IPS-20b (cell line): Measurements from ENCODE around the gene LARP1B.
"Not testable (repeated sequence)": the region's sequence is repeated elsewhere in the genome, so short reads cannot be mapped to it uniquely, and the experiment has no call there.

Experiments used
- H3K27ac ChIP-seq: one replicate; pipeline ENCODE4 v1.5.1; 2013; ENCODE audit warnings: low read length
- H3K27me3 ChIP-seq: 2 replicates; pipeline ENCODE4 v1.6.1; 2013; ENCODE audit warnings: mild to moderate bottlenecking, low read length, inconsistent platforms; ENCODE audit not compliant: insufficient read depth
- H3K36me3 ChIP-seq: 2 replicates; pipeline ENCODE4 v1.6.1; 2013; ENCODE audit warnings: low read depth, mild to moderate bottlenecking, inconsistent platforms, low read length, moderate library complexity; ENCODE audit not compliant: insufficient read depth
- H3K4me1 ChIP-seq: 2 replicates; pipeline ENCODE4 v1.6.1; 2013; ENCODE audit warnings: mild to moderate bottlenecking, control low read depth, inconsistent platforms, low read length, moderate library complexity; ENCODE audit not compliant: insufficient read depth
- H3K4me3 ChIP-seq: 2 replicates; pipeline ENCODE4 v1.5.1; 2013; ENCODE audit warnings: mild to moderate bottlenecking, low read length, inconsistent platforms
- H3K9ac ChIP-seq: 2 replicates; pipeline ENCODE4 v1.6.1; 2013; ENCODE audit warnings: low read depth, mild to moderate bottlenecking, inconsistent platforms, low read length, moderate library complexity
- H3K9me3 ChIP-seq: 2 replicates; pipeline ENCODE4 v1.6.1; 2013; ENCODE audit warnings: mild to moderate bottlenecking, low read depth, low read length, inconsistent platforms; ENCODE audit not compliant: insufficient read depth

Gene LARP1B

GRCh38 chr4:128232719-128233118 is 171.6 kb downstream of the LARP1B start:
- Histone ChIP-seq H3K4me3 (no peak overlapping the region), H3K27me3 (no peaks in the 10 kb centered on the region), H3K9me3 (no peaks in the 10 kb centered on the region), H3K36me3 (no peaks in the 10 kb centered on the region), H3K9ac (no peak overlapping the region), H3K4me1 (no peaks in the 10 kb centered on the region), H3K27ac (no peak overlapping the region)

GRCh38 chr4:128234836-128235235 is 173.7 kb downstream of the LARP1B start:
- Histone ChIP-seq H3K9ac (no peak overlapping the region), H3K4me1 (no peaks in the 10 kb centered on the region), H3K4me3 (no peak overlapping the region), H3K9me3 (no peaks in the 10 kb centered on the region), H3K27ac (no peak overlapping the region), H3K36me3 (no peaks in the 10 kb centered on the region), H3K27me3 (no peaks in the 10 kb centered on the region)

GRCh38 chr4:128241019-128241418 is 179.9 kb downstream of the LARP1B start:
- H3K9me3 ChIP-seq: peaks cover 10% of the 10 kb centered on the region; the same call in 1 of the 2 replicates
- H3K27me3 ChIP-seq: no peaks in the 10 kb centered on the region
- no peak overlapping the region for H3K9ac ChIP-seq
- H3K36me3 ChIP-seq: no peaks in the 10 kb centered on the region
- no peak overlapping the region for H3K4me3 ChIP-seq
- no peaks in the 10 kb centered on the region for H3K4me1 ChIP-seq
- no peak overlapping the region for H3K27ac ChIP-seq

GRCh38 chr4:128241425-128241913 is 180.4 kb downstream of the LARP1B start:
- no peaks in the 10 kb centered on the region for H3K4me1 ChIP-seq
- no peak overlapping the region for H3K27ac ChIP-seq
- no peaks in the 10 kb centered on the region for H3K27me3 ChIP-seq
- H3K9ac ChIP-seq: no peak overlapping the region
- no peak overlapping the region for H3K4me3 ChIP-seq
- peaks cover 15% of the 10 kb centered on the region for H3K9me3 ChIP-seq
- no peaks in the 10 kb centered on the region for H3K36me3 ChIP-seq

GRCh38 chr4:128241981-128242380 is 180.9 kb downstream of the LARP1B start:
- no peaks in the 10 kb centered on the region for H3K4me1 ChIP-seq
- H3K4me3 ChIP-seq: no peak overlapping the region
- no peaks in the 10 kb centered on the region for H3K27me3 ChIP-seq
- H3K27ac ChIP-seq: no peak overlapping the region
- H3K9me3 ChIP-seq: peaks cover 20% of the 10 kb centered on the region
- H3K9ac ChIP-seq: no peak overlapping the region
- H3K36me3 ChIP-seq: no peaks in the 10 kb centered on the region

GRCh38 chr4:128242601-128243000 is 181.5 kb downstream of the LARP1B start:
- no peak overlapping the region for H3K4me3 ChIP-seq
- H3K9me3 ChIP-seq: peaks cover 26% of the 10 kb centered on the region
- H3K4me1 ChIP-seq: no peaks in the 10 kb centered on the region
- H3K27ac ChIP-seq: no peak overlapping the region
- no peaks in the 10 kb centered on the region for H3K36me3 ChIP-seq
- H3K27me3 ChIP-seq: no peaks in the 10 kb centered on the region
- H3K9ac ChIP-seq: no peak overlapping the region

- H3K9ac ChIP-seq: no peak overlapping the region
These were observed 183.3 kb downstream of the LARP1B start for GRCh38 chr4:128244379-128244778.

GRCh38 chr4:128245391-128245790 is 184.3 kb downstream of the LARP1B start:
- not testable (repeated sequence) for H3K4me1 ChIP-seq

More at GRCh38 chr4:128244379-128244778, 183.3 kb downstream of the LARP1B start:
- no peaks in the 10 kb centered on the region for H3K27me3 ChIP-seq
- peaks cover 44% of the 10 kb centered on the region for H3K9me3 ChIP-seq
- H3K4me3 ChIP-seq: no peak overlapping the region
- H3K36me3 ChIP-seq: no peaks in the 10 kb centered on the region
- no peak overlapping the region for H3K27ac ChIP-seq
- H3K4me1 ChIP-seq: no peaks in the 10 kb centered on the region

GRCh38 chr4:128247906-128248305 is 186.8 kb downstream of the LARP1B start:
- peaks cover 78% of the 10 kb centered on the region for H3K9me3 ChIP-seq

More at GRCh38 chr4:128245391-128245790, 184.3 kb downstream of the LARP1B start:
- H3K27me3 ChIP-seq, H3K4me3 ChIP-seq, H3K27ac ChIP-seq, H3K36me3 ChIP-seq, H3K9ac ChIP-seq: not testable (repeated sequence)
- peaks cover 54% of the 10 kb centered on the region for H3K9me3 ChIP-seq

GRCh38 chr4:128249787-128250668 is 188.9 kb downstream of the LARP1B start:
- no peak overlapping the region for H3K4me3 ChIP-seq
- no peaks in the 10 kb centered on the region for H3K36me3 ChIP-seq
- H3K9ac ChIP-seq: no peak overlapping the region
- no peaks in the 10 kb centered on the region for H3K27me3 ChIP-seq
- no peaks in the 10 kb centered on the region for H3K4me1 ChIP-seq
- H3K27ac ChIP-seq: no peak overlapping the region
- peaks cover 80% of the 10 kb centered on the region for H3K9me3 ChIP-seq

More at GRCh38 chr4:128247906-128248305, 186.8 kb downstream of the LARP1B start:
- Histone ChIP-seq H3K36me3 (no peaks in the 10 kb centered on the region), H3K4me3 (no peak overlapping the region), H3K27ac (no peak overlapping the region), H3K27me3 (no peaks in the 10 kb centered on the region), H3K9ac (no peak overlapping the region), H3K4me1 (no peaks in the 10 kb centered on the region)

GRCh38 chr4:128255906-128256305 is 194.8 kb downstream of the LARP1B start:
- Histone ChIP-seq H3K27ac (no peak overlapping the region), H3K4me3 (no peak overlapping the region), H3K9ac (no peak overlapping the region), H3K4me1 (no peaks in the 10 kb centered on the region), H3K36me3 (no peaks in the 10 kb centered on the region), H3K27me3 (no peaks in the 10 kb centered on the region), H3K9me3 (peaks cover 24% of the 10 kb centered on the region)

- no peaks in the 10 kb centered on the region for H3K27me3 ChIP-seq
- H3K36me3 ChIP-seq: no peaks in the 10 kb centered on the region
- no peaks in the 10 kb centered on the region for H3K4me1 ChIP-seq
- no peak overlapping the region for H3K4me3 ChIP-seq
- H3K27ac ChIP-seq: no peak overlapping the region
- peaks cover 18% of the 10 kb centered on the region for H3K9me3 ChIP-seq
- H3K9ac ChIP-seq: no peak overlapping the region
These were observed 195.4 kb downstream of the LARP1B start for GRCh38 chr4:128256539-128256938.
